OCI-LY3 (cell line): ENCODE data around the gene EXOC4.

ENCODE experiments used
- H2AFZ ChIP-seq: fragments of 200-600, 300-600 bp; shearing (Covaris generic); 2 replicates; pipeline ENCODE4 v1.6.0; 2014; ENCODE audit warnings: antibody characterized with exemption, low read depth, low read length
- H3K27ac ChIP-seq: fragments of 200-600, 300-600 bp; sonication (generic); 2 replicates; pipeline ENCODE4 v1.5.1; 2014; ENCODE audit warnings: mild to moderate bottlenecking, low read length, moderate library complexity, mixed read lengths
- H3K27me3 ChIP-seq: fragments of 200-600, 300-600 bp; sonication (generic); 2 replicates; pipeline ENCODE4 v1.6.1; 2014; ENCODE audit warnings: low read depth, low read length, mixed read lengths
- H3K36me3 ChIP-seq: fragments of 200-600, 300-600 bp; sonication (generic); replicated peaks from 2 replicates; pipeline ENCODE3; 2014; ENCODE audit warnings: low read depth, low read length, mixed read lengths
- H3K4me1 ChIP-seq: fragments of 300-600, 200-600 bp; sonication (generic); 2 replicates; pipeline ENCODE4 v1.6.1; 2014; ENCODE audit warnings: low read length, mixed read lengths
- H3K4me2 ChIP-seq: fragments of 200-600, 300-600 bp; sonication (generic); 2 replicates; pipeline ENCODE4 v1.6.1; 2014; ENCODE audit warnings: low read length, mixed read lengths
- H3K4me3 ChIP-seq: fragments of 300-600, 200-600 bp; sonication (generic); 2 replicates; pipeline ENCODE4 v1.5.1; 2014; ENCODE audit warnings: antibody characterized with exemption, mild to moderate bottlenecking, low read length, moderate library complexity
- H3K79me2 ChIP-seq: fragments of 300-600, 200-600 bp; shearing (Covaris generic); 2 replicates; pipeline ENCODE4 v1.6.1; 2014; ENCODE audit warnings: mild to moderate bottlenecking, low read length, mixed read lengths
- H3K9ac ChIP-seq: fragments of 300-600, 200-600 bp; shearing (Covaris generic); 2 replicates; pipeline ENCODE4 v1.6.0; 2014; ENCODE audit warnings: mild to moderate bottlenecking, low read length, moderate library complexity
- H3K9me3 ChIP-seq: fragments of 200-600, 300-600 bp; shearing (Covaris generic); 2 replicates; pipeline ENCODE4 v1.6.1; 2014; ENCODE audit warnings: low read length, mixed read lengths; ENCODE audit not compliant: insufficient read depth
- H4K20me1 ChIP-seq: fragments of 200-600, 300-600 bp; sonication (generic); 2 replicates; pipeline ENCODE4 v1.6.1; 2016; ENCODE audit warnings: low read length, mixed read lengths; ENCODE audit not compliant: insufficient read depth
- EZH2phosphoT487 ChIP-seq: fragments of 200-600 bp; shearing (Covaris generic); IDR thresholded peaks from 2 replicates; pipeline ENCODE4 v1.6.1; 2018; ENCODE audit warnings: antibody characterized with exemption, mixed run types, low read depth
- TF ChIP-seq, protein P1 (sequence below): fragments of 200-600, 300-600 bp; sonication (generic); IDR thresholded peaks from 2 replicates; pipeline ENCODE4 v1.5.1; 2014; ENCODE audit warnings: antibody characterized with exemption, low read length, low read depth

The EXOC4 gene

DNA sequence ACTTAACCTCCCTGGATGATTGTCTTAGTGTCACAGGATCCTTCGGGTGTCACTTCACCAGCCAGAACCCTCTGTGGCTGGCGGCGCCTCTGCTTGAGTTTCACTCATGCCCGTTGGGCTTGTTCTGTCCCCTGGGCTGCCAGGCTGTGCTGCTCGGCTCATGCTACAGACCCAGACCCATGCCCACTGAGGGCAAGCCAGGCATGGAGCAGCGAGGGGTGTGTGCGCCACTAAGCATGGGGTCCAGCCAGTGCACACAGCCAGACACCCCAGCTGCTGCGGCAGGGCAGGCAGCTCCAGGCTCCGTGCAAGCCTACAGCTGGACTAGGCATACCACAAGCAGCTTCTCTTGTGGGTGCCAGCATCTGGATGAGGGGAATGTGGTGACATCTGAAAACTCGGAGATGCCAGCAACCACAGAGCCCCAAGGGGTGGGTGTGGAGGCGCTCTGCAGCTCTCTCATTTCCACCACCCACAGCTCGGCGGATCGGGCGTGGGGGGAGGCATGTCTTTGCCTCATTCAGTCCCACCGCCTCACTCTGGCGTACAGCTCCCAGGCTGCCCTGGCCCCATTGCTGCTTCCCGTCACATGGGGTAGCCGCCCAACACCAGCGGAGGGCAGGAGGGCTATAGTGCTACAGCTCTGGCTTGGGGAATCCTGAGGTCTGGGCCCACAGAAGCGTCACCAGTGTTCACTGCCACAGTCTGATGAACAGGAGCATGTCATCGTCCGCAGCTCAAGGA, 604.7 kb downstream of the EXOC4 start:
- Histone ChIP-seq H3K9me3 (no peaks in the 10 kb centered on the region), H3K4me2 (no peak overlapping the region), H4K20me1 (peaks cover 21% of the 10 kb centered on the region), H3K4me1 (peaks cover 16% of the 10 kb centered on the region), H3K36me3 (no peaks in the 10 kb centered on the region), H3K27me3 (no peaks in the 10 kb centered on the region), H3K4me3 (no peak overlapping the region), H2AFZ (no peak overlapping the region), H3K27ac (no peak overlapping the region), H3K9ac (no peak overlapping the region), H3K79me2 (no peaks in the 10 kb centered on the region)
- TF ChIP-seq EZH2phosphoT487: no peak
- TF ChIP-seq, protein P1, sequence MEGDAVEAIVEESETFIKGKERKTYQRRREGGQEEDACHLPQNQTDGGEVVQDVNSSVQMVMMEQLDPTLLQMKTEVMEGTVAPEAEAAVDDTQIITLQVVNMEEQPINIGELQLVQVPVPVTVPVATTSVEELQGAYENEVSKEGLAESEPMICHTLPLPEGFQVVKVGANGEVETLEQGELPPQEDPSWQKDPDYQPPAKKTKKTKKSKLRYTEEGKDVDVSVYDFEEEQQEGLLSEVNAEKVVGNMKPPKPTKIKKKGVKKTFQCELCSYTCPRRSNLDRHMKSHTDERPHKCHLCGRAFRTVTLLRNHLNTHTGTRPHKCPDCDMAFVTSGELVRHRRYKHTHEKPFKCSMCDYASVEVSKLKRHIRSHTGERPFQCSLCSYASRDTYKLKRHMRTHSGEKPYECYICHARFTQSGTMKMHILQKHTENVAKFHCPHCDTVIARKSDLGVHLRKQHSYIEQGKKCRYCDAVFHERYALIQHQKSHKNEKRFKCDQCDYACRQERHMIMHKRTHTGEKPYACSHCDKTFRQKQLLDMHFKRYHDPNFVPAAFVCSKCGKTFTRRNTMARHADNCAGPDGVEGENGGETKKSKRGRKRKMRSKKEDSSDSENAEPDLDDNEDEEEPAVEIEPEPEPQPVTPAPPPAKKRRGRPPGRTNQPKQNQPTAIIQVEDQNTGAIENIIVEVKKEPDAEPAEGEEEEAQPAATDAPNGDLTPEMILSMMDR: no peak

DNA sequence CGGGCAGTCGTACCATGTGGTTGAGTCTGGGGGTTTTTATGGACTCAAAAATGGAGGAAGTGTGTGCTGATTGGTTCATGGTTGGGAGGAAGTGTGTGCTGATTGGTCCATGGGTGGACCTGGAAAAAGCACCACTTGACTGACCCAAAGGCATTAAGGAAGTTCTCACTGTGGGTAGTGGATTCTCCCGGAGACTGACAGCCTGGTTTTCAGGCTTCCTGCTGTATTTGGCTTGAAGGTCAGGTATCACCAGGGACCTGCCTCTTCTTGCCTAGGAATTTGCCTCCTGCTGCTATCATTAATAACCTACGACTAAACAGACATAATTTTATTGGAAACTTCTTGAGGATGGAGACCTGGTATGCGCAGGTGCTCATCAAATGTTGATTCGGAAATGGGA, 605.4 kb downstream of the EXOC4 start:
- Histone ChIP-seq H3K4me3 (no peak overlapping the region), H3K36me3 (no peaks in the 10 kb centered on the region), H3K9me3 (no peaks in the 10 kb centered on the region), H3K27ac (no peak overlapping the region), H2AFZ (no peak overlapping the region), H3K4me2 (no peak overlapping the region), H4K20me1 (peaks cover 18% of the 10 kb centered on the region; the same call in 1 of the 2 replicates), H3K9ac (no peak overlapping the region), H3K27me3 (no peaks in the 10 kb centered on the region), H3K4me1 (peaks cover 9% of the 10 kb centered on the region), H3K79me2 (no peaks in the 10 kb centered on the region)
- TF ChIP-seq, protein P1: no peak
- no peak for TF ChIP-seq EZH2phosphoT487

DNA sequence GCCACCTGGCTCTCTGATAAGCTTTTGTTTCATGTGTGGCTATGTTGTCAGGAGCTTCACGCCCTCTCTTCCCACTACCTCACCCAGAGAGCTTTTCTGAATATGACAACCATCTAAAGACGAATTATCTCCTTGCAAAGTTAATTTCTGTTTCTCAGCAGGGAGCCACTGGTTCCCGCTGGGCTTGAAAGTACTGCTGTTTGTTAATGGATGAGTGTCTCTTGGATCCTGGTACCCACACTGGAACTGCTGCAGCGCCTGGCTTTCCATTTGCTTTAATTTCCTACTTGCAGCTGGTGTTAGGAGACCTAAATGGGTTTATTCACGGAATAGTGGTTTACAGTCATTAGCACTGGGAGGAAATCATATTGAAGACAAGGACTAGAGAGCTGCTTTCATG, 606.4 kb downstream of the EXOC4 start:
- Histone ChIP-seq H3K4me1 (no peaks in the 10 kb centered on the region), H3K4me2 (no peak overlapping the region), H3K9ac (no peak overlapping the region), H3K4me3 (no peak overlapping the region), H3K36me3 (no peaks in the 10 kb centered on the region), H3K27ac (no peak overlapping the region), H3K79me2 (no peaks in the 10 kb centered on the region), H4K20me1 (peaks cover 9% of the 10 kb centered on the region; the same call in 1 of the 2 replicates), H3K9me3 (no peaks in the 10 kb centered on the region), H3K27me3 (no peaks in the 10 kb centered on the region), H2AFZ (no peak overlapping the region)
- TF ChIP-seq EZH2phosphoT487: no peak
- TF ChIP-seq, protein P1: no peak

DNA sequence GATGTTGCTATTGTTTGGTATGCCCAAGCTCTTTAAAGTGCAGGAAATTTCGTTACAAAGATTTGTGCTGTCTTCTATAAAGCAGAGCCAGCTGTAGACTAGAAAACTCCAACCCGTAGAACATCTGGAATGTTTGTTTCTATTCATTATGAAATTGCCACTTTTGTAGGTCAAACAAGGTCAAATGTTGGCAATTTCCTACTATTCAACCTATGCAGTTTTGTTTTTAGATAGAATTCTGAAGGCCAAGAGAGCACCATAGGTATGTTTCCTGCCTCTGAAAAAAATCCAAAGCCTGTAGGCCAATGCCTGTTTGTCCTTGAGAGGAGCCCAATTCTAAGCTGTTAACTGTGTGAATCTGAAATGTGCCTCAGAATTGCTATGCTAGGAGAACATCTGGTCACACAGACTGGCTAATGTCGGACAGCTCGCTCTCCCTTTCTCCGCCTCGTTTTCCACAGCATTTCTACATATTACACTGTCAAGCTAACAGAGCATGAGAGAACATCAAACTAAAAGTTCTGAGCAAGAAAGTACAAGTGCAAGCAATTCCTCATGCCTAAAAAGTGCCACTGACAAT, 607.1 kb downstream of the EXOC4 start:
- H3K27ac ChIP-seq: no peak overlapping the region
- no peaks in the 10 kb centered on the region for H3K9me3 ChIP-seq
- H3K4me3 ChIP-seq: no peak overlapping the region
- H3K27me3 ChIP-seq: no peaks in the 10 kb centered on the region
- H3K9ac ChIP-seq: no peak overlapping the region
- H4K20me1 ChIP-seq: 0 out of 2 replicates have a peak, but pooled peaks cover 5% of the 10 kb centered on the region
- no peak for TF ChIP-seq EZH2phosphoT487
- TF ChIP-seq, protein P1: no peak
- no peaks in the 10 kb centered on the region for H3K4me1 ChIP-seq
- no peaks in the 10 kb centered on the region for H3K36me3 ChIP-seq
- no peak overlapping the region for H2AFZ ChIP-seq
- H3K79me2 ChIP-seq: no peaks in the 10 kb centered on the region
- no peak overlapping the region for H3K4me2 ChIP-seq
